ENCODE measurements around the gene NFIA. TPM values are rescaled to one million over a fixed set of nuclear protein-coding genes. Genes with fewer than 3 reads are reported as not detected.

The NFIA gene
- total and polyA plus RNA-seq, 2 of the 13 experiments (the other 11 are each of a cell fraction or from before 2014, with no cell fraction given), result 14.7 to 28.5 TPM

DNA sequence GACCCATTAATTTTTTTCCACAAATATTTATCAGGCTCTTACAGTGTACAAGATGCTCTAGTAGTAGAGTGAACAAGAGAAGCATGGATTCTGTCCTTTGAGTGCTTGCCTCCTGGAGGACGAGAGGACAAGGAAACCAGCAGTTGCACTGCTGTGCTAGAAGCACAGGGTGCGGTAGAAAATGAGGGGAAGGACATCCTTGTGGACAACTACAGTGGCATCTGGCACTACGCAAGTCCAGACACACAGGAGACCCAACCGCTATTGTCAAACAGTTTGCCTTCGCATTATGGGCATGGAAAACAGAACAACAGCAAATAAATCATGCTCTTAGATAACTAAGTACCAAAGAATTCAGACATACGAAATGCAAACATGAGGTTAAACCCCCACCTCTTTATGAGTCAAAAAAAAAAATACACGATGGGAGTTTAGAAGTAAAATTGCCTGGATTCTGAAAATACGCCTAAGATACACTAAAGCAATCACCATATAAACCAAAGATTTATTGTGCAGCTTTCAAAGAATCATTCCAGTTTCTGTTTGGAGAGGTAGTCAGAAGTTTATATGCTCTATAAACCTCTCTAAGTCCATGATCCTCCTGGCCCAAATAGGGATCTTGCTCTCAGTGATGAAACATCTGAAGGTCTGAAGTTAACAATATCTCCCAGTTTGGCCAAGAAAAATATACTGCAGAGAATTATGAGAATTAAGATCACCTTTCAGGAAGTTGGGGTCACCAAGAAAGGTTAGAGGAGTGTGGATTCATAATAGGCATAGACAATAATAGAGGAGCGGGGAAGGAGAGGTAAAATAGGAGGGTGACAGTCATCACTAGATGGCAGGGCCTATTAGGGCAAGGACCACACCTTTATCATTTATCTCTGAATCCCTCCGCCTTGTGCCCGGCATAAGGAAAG is 307.8 kb downstream of the NFIA start:
- WGBS (ENCODE audit: low lambda C conversion rate), result 95% methylated on average over 11 of the region's 11 CpGs
- CTCF ChIA-PET (ENCODE audit: low intra/inter-chr PET ratio, low total read pairs), result no interaction called here
- Histone ChIP-seq H3K9me3 (ENCODE audit: low read length) (no peaks in the 10 kb centered on the region), H3K79me2 (ENCODE audit: insufficient read depth, low read length) (no peaks in the 10 kb centered on the region), H3K9ac (ENCODE audit: insufficient read depth, low read depth, low read length) (no peak overlapping the region), H3K27ac (ENCODE audit: extremely low read length, insufficient read depth, low read length) (no peak overlapping the region), H3K4me1 (ENCODE audit: insufficient read depth, low read length) (no peaks in the 10 kb centered on the region), H3K4me3 (replicated peaks in 1 of 3; ENCODE audit: insufficient read depth in 1 of 3, low read depth in 2 of 3, low read length in 3 of 3) (no peak overlapping the region), H3K36me3 (replicated peaks in 1 of 2; ENCODE audit: control insufficient read depth in 1 of 2, insufficient read depth in 2 of 2, low read length in 2 of 2) (peaks cover 21 to 86% of the 10 kb centered on the region in 2 experiments), H3K4me2 (ENCODE audit: low read depth, low read length) (no peak overlapping the region), H4K20me1 (ENCODE audit: insufficient read depth, low read length) (no peaks in the 10 kb centered on the region), H2AFZ (ENCODE audit: low read length) (no peak overlapping the region), H3K27me3 (ENCODE audit: control insufficient read depth in 1 of 2, insufficient read depth in 2 of 2, low read length in 2 of 2) (no peaks in the 10 kb centered on the region)
- in situ Hi-C loops (cut with HindIII; ENCODE audit: extremely low pct_ligation_motif_present, low pct_unique_long_range_greater_than_20kb), result no loop called here
- no peak for FAIRE-seq
- BruUV-seq (replicated peaks), result no TSS peak
- POLR2A ChIA-PET, result no interaction called here
- DNase-seq (ENCODE audit: low spot score), result no peak
- no peak for ATAC-seq
- intact Hi-C loops (cut with micrococcal nuclease; ENCODE audit: unreplicated experiment), result no loop called here
- TF ChIP-seq NR2C2 (CRISPR knock-in tag; IDR thresholded peaks at IDR 0.05; ENCODE audit: borderline replicate concordance), result no peak
- TF ChIP-seq YY1 (IDR thresholded peaks at IDR 0.05; ENCODE audit: insufficient read depth, insufficient replicate concordance, low read depth, low read length), result no peak
- no peak for TF ChIP-seq LCORL (IDR thresholded peaks at IDR 0.05)
- TF ChIP-seq LCORL (CRISPR knock-in tag; IDR thresholded peaks at IDR 0.05), result no peak
- no peak for TF ChIP-seq ZNF563 (CRISPR knock-in tag; IDR thresholded peaks at IDR 0.05)
- TF ChIP-seq GZF1 (CRISPR knock-in tag; IDR thresholded peaks at IDR 0.05), result no peak
- TF ChIP-seq, protein P1, sequence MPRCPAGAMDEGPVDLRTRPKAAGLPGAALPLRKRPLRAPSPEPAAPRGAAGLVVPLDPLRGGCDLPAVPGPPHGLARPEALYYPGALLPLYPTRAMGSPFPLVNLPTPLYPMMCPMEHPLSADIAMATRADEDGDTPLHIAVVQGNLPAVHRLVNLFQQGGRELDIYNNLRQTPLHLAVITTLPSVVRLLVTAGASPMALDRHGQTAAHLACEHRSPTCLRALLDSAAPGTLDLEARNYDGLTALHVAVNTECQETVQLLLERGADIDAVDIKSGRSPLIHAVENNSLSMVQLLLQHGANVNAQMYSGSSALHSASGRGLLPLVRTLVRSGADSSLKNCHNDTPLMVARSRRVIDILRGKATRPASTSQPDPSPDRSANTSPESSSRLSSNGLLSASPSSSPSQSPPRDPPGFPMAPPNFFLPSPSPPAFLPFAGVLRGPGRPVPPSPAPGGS (CRISPR knock-in tag; IDR thresholded peaks at IDR 0.05), result no peak
- TF ChIP-seq, protein P2, sequence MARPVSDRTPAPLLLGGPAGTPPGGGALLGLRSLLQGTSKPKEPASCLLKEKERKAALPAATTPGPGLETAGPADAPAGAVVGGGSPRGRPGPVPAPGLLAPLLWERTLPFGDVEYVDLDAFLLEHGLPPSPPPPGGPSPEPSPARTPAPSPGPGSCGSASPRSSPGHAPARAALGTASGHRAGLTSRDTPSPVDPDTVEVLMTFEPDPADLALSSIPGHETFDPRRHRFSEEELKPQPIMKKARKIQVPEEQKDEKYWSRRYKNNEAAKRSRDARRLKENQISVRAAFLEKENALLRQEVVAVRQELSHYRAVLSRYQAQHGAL (CRISPR knock-in tag; IDR thresholded peaks at IDR 0.05; ENCODE audit: not compliant biosample characterization), result no peak
- TF ChIP-seq RARA (CRISPR knock-in tag; IDR thresholded peaks at IDR 0.05), result no peak
- TF ChIP-seq ZNF775 (CRISPR knock-in tag; IDR thresholded peaks at IDR 0.05; ENCODE audit: borderline replicate concordance), result no peak
- TF ChIP-seq MAF1 (CRISPR knock-in tag; IDR thresholded peaks at IDR 0.05; ENCODE audit: borderline replicate concordance), result no peak
- TF ChIP-seq ZSCAN29 (CRISPR knock-in tag; conservative IDR thresholded peaks at IDR 0.05), result no peak
- no peak for TF ChIP-seq ZNF564 (CRISPR knock-in tag; IDR thresholded peaks at IDR 0.05)
- no peak for TF ChIP-seq TOE1 (CRISPR knock-in tag; IDR thresholded peaks at IDR 0.05)
